ENCODE data around the gene PCDH15. TPM values are rescaled to one million over a fixed set of nuclear protein-coding genes. Genes with fewer than 3 reads are reported as not detected.
"Not testable (repeated sequence)": the region's sequence is repeated elsewhere in the genome, so short reads cannot be mapped to it uniquely, and the experiment has no call there.

PCDH15 gene
- total RNA-seq, 4 donors from 2014 or later: 0.70 to 2.3 TPM; not detected in 2

DNA sequence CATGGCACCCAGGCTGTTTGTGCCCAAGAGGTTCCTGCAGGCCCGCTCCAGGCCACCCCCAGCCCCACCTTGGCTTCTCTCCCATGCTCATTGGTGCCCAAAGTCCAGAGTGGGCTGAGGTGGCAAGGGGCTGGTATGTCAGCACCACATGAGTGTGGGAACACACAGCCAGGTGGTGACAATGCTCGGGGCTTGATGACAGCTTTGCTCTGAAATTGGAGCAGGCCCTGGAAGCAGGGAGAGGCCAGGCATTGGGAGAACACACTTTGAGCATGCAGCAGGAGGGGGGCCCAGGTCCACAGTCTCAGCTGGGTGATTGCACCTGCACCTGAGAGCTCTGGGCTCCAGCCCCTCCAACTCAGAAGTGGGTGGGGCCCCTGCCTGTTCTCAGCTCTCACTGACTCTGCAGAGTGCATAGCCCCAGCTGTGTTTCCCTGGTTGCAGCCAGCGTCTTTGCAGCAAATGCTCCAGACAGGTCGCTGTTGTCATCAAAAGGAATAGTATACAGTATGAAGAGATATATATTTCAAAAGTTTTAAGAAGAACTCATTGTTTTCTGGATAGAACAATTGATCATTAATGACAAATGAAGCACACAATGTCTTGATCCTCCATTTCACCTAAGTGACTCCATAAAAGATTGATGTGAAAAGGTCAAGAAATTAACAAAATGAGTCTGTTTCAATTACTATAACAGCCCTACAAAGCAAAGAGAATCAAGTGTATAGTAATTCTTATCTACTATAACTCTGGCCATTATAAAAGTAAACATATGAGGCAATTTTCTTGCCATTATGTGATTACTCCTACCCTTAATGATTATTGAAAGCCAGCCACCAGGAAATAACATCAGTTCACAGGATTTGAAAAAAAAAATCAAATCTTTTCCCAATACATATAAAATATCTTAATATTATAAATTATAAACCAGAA lies 848.1 kb downstream of the PCDH15 start:
- Histone ChIP-seq H3K4me3 (no peak overlapping the region), H3K36me3 (no peaks in the 10 kb centered on the region), H3K9me3 (no peaks in the 10 kb centered on the region), H3K4me1 (no peaks in the 10 kb centered on the region), H3K27me3 (no peaks in the 10 kb centered on the region), H3K27ac (no peak overlapping the region)
- TF ChIP-seq, protein P1, sequence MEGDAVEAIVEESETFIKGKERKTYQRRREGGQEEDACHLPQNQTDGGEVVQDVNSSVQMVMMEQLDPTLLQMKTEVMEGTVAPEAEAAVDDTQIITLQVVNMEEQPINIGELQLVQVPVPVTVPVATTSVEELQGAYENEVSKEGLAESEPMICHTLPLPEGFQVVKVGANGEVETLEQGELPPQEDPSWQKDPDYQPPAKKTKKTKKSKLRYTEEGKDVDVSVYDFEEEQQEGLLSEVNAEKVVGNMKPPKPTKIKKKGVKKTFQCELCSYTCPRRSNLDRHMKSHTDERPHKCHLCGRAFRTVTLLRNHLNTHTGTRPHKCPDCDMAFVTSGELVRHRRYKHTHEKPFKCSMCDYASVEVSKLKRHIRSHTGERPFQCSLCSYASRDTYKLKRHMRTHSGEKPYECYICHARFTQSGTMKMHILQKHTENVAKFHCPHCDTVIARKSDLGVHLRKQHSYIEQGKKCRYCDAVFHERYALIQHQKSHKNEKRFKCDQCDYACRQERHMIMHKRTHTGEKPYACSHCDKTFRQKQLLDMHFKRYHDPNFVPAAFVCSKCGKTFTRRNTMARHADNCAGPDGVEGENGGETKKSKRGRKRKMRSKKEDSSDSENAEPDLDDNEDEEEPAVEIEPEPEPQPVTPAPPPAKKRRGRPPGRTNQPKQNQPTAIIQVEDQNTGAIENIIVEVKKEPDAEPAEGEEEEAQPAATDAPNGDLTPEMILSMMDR (IDR thresholded peaks at IDR 0.05): no peak
- TF ChIP-seq POLR2A (IDR thresholded peaks at IDR 0.05): no peak
- intact Hi-C loops (cut with DNase I; ENCODE audit: low total_unique reads): no loop called here
- no peak for DNase-seq

- Histone ChIP-seq H3K27me3 (no peaks in the 10 kb centered on the region), H3K4me1 (no peaks in the 10 kb centered on the region), H3K4me3 (no peak overlapping the region), H3K9me3 (no peaks in the 10 kb centered on the region), H3K36me3 (no peaks in the 10 kb centered on the region), H3K27ac (no peak overlapping the region)
- intact Hi-C loops (cut with DNase I; ENCODE audit: low total_unique reads): no loop called here
- no peak for DNase-seq
- no peak for TF ChIP-seq POLR2A (IDR thresholded peaks at IDR 0.05)
- TF ChIP-seq, protein P1 (IDR thresholded peaks at IDR 0.05): no peak
These were observed 861.4 kb downstream of the PCDH15 start for GRCh38 chr10:53939654-53940053.

- Histone ChIP-seq H3K27ac (no peak overlapping the region), H3K27me3 (no peaks in the 10 kb centered on the region), H3K36me3 (no peaks in the 10 kb centered on the region), H3K4me3 (no peak overlapping the region), H3K4me1 (no peaks in the 10 kb centered on the region), H3K9me3 (no peaks in the 10 kb centered on the region)
- DNase-seq: no peak
- intact Hi-C loops (cut with DNase I; ENCODE audit: low total_unique reads): no loop called here
- TF ChIP-seq POLR2A (IDR thresholded peaks at IDR 0.05): no peak
- TF ChIP-seq, protein P1 (IDR thresholded peaks at IDR 0.05): no peak
These were observed 870.4 kb downstream of the PCDH15 start for GRCh38 chr10:53930648-53931047.

- DNase-seq; intact Hi-C loops (cut with DNase I; ENCODE audit: low total_unique reads); H3K36me3 ChIP-seq: not testable (repeated sequence)
These were observed 876.9 kb downstream of the PCDH15 start for GRCh38 chr10:53924051-53924700.

GRCh38 chr10:53918755-53919154 lies 882.3 kb downstream of the PCDH15 start:
- DNase-seq: no peak
- Histone ChIP-seq H3K4me1 (no peaks in the 10 kb centered on the region), H3K36me3 (no peaks in the 10 kb centered on the region), H3K27me3 (no peaks in the 10 kb centered on the region), H3K27ac (no peak overlapping the region), H3K9me3 (no peaks in the 10 kb centered on the region), H3K4me3 (no peak overlapping the region)
- TF ChIP-seq, protein P1 (IDR thresholded peaks at IDR 0.05): no peak
- no peak for TF ChIP-seq POLR2A (IDR thresholded peaks at IDR 0.05)
- intact Hi-C loops (cut with DNase I; ENCODE audit: low total_unique reads): no loop called here

More at GRCh38 chr10:53924051-53924700, 876.9 kb downstream of the PCDH15 start:
- not testable (repeated sequence) for H3K27ac ChIP-seq, H3K4me3 ChIP-seq, H3K27me3 ChIP-seq, H3K4me1 ChIP-seq, H3K9me3 ChIP-seq
